ENCODE measurements around the gene CGB2.
A peak's percentile ranks its signal among the peaks of the same experiment; 100 is the strongest.

CGB2 gene

GRCh38 chr19:49031642-49032301 lies at the start of gene CGB2:
Gene CGB2 (plus strand): TSS chr19:49031890. CDS start chr19:49032096, 206 bp downstream.
- DNase-seq, result peak; percentile 78 to 81

- DNase-seq, result no peak
Measured at GRCh38 chr19:48982280-48982679, 49.4 kb upstream of the CGB2 start.

GRCh38 chr19:48985711-48986110 lies 46.0 kb upstream of the CGB2 start:
- no peak for DNase-seq

GRCh38 chr19:48986211-48986610 lies 45.5 kb upstream of the CGB2 start:
- no peak for DNase-seq

- no peak for DNase-seq
Measured at GRCh38 chr19:48987323-48987722, 44.4 kb upstream of the CGB2 start.

- no peak for DNase-seq
Measured at GRCh38 chr19:48988286-48988685, 43.4 kb upstream of the CGB2 start.

GRCh38 chr19:48988860-48989259 lies 42.8 kb upstream of the CGB2 start:
- no peak for DNase-seq

GRCh38 chr19:48989701-48990291 lies 41.9 kb upstream of the CGB2 start:
- DNase-seq, result no peak

- no peak for DNase-seq
Measured at GRCh38 chr19:48990400-48990799, 41.3 kb upstream of the CGB2 start.

GRCh38 chr19:48991011-48991609 lies 40.6 kb upstream of the CGB2 start:
- no peak for DNase-seq

- DNase-seq, result peak in 1 of 2 experiments; percentile 30
Measured at GRCh38 chr19:48991873-48992580, 39.7 kb upstream of the CGB2 start.

- peak; percentile 29 to 38 for DNase-seq
Measured at GRCh38 chr19:48992581-48993174, 39.0 kb upstream of the CGB2 start.

GRCh38 chr19:48993175-48994034 lies 38.3 kb upstream of the CGB2 start, which contains the start of the genes GYS1 and RUVBL2:
Gene GYS1 (minus strand): TSS chr19:48993309. CDS start chr19:48993112, 197 bp downstream.
Gene RUVBL2 (plus strand): TSS chr19:48993887. CDS start chr19:48993912, 25 bp downstream.
- DNase-seq, result peak; percentile 99 to 100

GRCh38 chr19:48994035-48994386 lies 37.7 kb upstream of the CGB2 start:
- no peak for DNase-seq

GRCh38 chr19:48997972-48998371 lies 33.7 kb upstream of the CGB2 start:
- peak; percentile 68 to 75 for DNase-seq

GRCh38 chr19:48999481-49000325 lies 32.0 kb upstream of the CGB2 start:
- DNase-seq, result peak; percentile 72 to 77

- no peak for DNase-seq
Measured at GRCh38 chr19:49004133-49004532, 27.6 kb upstream of the CGB2 start.

- no peak for DNase-seq
Measured at GRCh38 chr19:49004964-49005614, 26.6 kb upstream of the CGB2 start.

GRCh38 chr19:49006905-49007304 lies 24.8 kb upstream of the CGB2 start:
- no peak for DNase-seq

GRCh38 chr19:49009828-49010227 lies 21.9 kb upstream of the CGB2 start:
- DNase-seq, result no peak

- DNase-seq, result no peak
Measured at GRCh38 chr19:49010453-49010852, 21.2 kb upstream of the CGB2 start.

All from activated CD4-positive, alpha-beta T cell treated with anti-CD3 and anti-CD28 coated beads, Interleukin-2, amount 50 U/mL, for 48 hours (primary cell).